ENCODE data around the gene GRAMD1B.

DNA sequence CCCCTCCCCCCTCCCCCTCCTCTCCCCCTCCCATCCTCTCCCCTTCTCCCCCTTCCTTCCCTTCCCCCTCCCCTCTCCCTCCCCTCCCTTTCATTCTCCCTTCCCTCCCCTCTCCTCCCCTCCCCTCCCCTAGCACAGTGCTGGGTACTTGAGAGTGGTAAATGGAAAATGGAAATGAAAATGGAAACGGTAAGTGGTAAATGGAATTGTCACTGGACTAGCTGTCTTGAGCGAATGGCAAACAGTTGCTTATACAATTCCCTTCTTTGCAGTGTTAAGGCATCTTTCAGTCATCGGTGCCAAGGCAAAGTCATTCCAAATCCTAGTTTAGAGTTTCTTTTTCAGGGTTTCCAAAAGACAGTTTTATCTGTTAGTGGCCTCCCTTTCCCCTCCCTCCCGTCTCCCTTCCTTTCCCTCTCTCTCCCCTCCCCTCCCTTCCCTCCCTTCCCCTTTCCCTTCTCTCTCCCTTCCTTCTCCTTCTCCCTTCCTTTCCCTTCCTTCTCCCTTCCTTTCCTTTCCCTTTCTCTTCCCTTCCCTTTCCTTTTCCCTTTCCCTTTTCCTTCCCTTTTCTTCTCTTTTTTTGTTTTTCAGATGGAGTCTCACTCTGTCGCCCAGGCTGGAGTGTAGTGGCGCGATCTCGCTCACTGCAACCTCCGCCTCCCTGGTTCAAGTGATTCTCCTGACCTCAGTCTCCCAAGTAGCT is 47.3 kb downstream of the GRAMD1B start:
- TF ChIP-seq CTCF (conservative IDR thresholded peaks at IDR 0.05; ENCODE audit: low read length) (no peak), EZH2phosphoT487 (IDR thresholded peaks at IDR 0.05; ENCODE audit: borderline replicate concordance) (no peak)

Data from Loucy (cell line).